ENCODE data around the gene ULK4.

ULK4 gene

DNA sequence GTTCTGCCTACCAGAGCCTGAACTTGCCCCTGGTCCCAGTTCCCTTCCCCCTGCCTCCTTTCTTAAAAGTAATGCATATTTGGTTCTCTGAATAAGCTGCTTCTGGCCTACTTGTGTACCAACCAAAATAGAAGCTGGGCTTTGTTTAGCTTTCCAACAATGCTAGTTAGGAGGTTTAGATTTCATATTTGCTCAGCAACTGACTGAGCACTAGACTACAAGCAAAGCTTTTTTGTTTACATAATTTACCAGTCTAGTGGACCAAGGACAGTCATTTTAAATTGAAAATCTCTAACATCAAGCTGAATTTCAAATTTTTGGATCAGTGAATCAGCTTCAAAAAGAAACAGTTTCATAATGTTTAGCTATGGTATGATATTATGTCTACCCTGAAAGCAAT lies 331.2 kb downstream of the ULK4 start:
- DNase-seq = no peak

DNA sequence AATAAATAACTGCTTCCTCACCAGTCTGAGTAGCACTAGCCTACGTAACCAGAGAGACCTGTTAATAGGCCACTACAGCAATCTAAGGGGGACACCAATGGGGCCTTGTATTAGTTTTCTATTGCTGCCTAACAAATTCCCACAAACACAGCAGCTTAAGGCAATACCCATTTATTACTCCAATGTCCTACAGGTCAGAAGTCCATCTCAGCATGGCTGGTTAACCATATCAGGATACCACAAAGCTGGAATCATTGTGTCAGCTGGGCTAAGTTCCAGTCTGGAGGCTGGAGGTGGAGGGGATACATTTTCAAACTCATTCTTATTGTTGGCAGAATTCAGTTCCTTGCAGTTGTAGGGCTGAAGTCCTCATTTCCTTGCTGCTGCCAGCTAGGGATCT lies 331.9 kb downstream of the ULK4 start:
- no peak for DNase-seq

DNA sequence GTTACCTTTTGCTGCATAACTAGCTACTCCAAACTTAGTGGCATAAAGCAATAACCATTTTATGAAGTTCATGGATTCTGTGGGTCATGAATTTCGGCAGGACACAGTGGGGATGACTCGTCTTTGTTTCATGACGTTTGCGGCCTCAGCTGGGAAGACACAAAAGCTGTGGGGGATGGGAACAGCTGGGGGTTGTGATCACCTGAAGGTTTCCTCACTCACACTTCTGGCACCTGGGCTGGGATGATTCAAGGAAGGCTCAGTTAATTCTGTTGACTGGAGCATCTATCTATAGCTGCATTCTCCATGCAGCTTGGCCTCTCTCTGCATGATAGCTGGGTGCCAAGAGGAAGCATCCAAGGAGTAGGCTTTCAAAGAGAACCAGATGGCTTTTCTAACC lies 332.8 kb downstream of the ULK4 start:
- DNase-seq = no peak

DNA sequence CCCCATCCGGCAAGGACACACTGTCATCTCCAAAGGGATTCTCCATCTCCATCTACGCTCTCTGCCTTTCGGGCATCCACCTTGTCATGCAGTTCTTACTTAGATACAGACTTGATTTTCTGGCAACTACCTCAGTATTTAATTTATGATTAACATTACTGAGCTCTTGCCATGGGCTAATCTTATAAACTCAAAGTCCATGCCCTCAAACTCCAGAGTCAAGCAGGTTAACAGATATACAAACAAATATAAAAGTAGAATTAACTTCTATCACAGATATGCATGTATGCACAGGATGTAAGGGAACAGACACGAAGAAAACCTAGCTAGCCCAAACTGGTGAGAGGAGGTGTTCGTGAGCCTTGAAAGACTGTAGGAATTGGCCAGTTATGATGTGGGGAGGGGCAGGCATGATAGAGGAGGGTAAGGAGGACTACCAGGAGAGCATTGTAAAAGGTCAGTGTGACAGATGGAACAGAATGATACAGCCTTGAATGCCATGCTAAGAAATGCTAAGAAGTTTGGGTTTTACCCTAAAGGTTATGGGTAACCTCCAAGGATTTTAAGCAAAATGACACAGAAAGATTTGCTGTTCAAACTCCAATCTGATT lies 334.3 kb downstream of the ULK4 start:
- no peak for DNase-seq

DNA sequence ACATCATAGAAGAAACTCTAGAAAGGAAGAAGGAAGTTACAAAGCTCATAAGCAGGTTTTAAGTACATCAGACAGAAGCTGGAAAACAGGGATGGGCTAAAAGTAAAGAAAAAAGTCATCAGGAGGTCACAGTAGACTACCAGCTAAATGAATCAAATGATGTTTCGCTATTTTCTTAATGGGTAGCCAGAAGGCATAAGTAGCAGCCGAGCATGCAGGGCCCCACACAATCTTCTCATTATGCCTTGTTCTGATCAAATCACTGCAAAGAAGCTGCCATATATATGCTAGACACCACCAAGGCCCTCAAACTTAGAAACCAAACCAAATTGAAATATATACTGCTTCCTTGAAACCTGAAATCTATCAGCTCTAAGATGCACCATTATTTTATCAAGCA lies 349.1 kb downstream of the ULK4 start:
- no peak for DNase-seq

DNA sequence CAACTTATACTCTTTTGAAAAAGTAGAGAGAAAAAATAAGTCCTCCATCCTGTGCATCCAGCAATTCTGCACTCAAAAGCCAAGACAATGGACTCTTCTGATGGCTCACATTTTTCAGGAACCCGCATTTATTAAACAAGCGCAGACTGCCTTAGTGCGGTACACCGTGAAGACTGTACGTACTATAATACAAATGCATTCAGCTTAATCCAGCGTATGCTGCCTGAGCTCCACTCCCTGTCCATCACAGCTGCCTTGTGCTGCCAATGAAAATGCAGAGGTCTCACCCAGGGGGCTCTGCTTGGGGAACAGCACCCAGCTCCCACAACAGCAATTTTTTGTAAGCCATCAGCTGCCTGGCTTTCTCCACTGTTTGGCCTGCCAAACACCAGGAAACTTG lies 350.9 kb downstream of the ULK4 start:
- no peak for DNase-seq

DNA sequence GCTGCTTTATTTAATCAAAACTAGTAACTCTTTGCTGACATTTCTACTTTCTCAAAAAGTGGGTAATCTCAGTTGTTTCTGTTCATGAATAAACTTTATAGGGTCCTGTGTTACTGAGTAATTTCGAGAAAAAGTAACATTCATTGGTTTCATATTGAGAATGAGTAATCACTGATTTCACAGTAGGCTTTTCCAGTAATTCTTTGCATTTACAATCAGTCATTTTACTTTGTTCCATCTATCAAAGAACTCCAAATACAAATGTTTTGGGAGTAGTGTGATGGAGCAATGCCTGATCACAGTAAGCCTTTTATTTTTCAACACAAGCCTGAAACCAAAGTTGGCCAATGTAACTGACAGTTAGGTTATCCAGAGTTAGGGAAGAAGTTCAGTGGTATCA lies 353.6 kb downstream of the ULK4 start:
- no peak for DNase-seq

DNA sequence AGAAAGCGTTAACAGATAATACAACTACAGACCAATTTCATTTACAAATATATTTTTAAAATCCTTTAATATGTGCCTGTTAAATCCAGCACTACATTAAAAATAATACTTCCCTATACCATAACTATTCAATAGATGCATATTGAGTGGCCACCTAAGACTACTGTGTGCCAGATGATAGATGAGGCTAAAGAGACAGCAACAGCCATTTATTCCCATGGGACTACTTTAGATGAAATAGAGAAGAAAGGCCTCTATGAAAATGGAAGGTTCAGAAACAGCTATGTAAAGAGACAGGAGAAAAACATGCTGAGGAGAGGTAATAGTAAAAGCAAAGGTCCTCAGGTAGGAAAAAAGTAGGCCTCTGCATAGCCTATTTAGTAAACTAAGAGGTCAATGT lies 358.1 kb downstream of the ULK4 start:
- DNase-seq = no peak

DNA sequence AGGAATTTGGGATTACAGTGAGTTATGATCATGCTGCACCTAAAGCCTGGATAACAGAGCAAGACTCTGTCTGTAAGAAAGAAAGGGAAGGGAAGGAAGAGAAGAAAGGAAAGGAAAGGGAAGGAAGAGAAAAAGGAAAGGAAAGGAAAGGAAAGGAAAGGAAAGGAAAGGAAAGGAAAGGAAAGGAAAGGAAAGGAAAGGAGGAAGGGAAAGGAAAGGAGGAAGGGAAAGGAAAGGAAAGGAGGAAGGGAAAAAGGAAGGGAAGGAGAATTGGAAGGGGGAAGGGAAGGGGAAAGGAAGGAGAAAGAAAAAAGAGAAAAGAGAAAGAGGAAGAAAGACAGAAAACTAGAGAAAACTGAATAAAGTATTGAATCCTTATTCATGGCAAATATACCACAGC lies 359.8 kb downstream of the ULK4 start:
- DNase-seq = no peak

DNA sequence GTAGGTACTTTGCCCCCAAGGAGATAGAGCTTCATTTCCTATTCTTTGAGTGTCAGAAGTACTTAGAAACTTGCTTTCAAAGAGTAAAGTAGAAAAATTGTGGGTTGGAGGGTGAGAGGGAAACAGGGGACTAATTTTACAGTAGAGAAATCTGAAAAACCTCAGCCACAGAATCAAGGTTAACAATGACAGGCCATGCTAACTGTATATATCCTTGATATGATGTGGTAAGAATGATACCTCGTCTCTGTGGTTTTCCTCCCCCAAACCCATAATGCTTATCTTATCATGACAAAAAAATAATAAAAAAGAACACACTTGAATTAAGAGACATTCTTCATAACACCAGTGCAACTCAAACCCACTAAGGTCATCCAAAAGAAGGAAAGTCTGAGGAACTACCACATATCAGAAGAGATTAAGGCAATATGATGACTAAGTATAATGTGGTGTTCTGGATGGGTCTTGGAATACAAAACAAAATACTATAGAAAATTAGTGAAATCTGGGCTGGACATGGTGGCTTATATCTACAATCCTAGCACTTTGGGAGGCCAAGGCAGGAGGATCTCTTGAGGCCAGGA lies 360.4 kb downstream of the ULK4 start:
- DNase-seq = no peak

DNA sequence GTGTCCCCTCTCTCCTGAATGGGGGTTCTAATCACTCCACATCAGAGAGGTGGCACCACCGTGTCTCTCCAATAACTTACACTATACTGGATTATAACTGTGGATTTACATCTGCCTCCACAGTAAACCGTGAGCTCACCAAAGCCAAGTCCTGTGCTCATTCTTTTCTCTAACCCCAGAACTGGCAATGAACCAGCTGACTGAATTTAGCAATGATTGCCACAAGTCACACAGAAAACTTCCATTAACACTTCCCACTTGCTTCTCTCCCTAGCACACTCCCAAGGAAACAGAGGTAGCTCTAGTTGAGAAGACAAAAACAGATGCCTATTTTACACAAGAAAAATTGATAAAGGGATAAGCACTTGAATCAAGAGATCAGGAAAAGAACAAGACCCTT lies 361.3 kb downstream of the ULK4 start:
- DNase-seq = no peak

DNA sequence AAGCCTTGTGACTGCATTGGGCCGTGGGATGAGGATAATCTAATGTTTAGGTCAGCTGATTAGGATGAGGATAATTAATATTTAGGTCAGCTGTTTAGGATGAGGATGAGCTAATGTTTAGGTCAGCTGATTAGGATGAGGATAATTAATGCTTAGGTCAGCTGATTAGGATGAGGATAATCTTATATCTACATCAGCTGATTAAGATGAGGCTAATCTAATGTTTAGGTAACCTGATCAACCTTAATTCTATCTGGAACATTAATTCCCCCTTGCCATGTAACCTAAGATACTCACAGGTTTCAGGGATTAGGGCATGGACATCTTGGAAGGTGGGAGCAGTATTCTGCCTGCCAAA lies 362.8 kb downstream of the ULK4 start:
- DNase-seq = no peak

DNA sequence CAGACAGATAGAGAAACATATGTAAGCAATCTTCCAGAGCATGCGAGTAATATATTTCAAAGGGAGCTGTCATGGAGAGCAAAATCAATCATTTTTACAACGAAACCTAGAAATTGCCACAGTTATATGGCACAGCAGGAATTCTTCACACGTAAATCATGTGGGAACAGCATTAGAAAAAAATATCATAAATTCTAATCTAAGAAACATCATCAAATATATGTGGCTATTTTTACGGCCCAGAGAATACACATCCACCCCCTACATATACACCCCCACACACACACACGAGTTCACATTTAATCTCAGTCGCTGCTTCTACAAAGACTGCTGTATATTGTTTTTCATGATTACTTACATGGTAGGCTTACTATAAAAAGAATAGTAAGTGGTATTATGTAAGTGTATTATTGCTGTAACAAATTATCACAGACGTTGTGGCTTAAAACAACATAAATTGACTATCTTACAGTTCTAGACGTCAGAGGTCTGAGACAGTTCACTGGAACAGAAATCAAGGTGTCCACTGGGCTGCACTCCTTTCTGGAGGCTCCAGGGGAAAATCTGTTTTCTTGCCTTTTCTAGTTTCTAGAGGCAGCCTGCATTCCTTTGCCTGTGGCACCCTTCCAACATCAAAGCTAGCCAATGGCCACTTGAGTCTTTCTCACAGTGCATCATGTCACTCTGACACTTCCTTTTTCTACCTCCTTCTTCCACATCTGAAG lies 363.3 kb downstream of the ULK4 start:
- DNase-seq = peak; percentile 10

DNA sequence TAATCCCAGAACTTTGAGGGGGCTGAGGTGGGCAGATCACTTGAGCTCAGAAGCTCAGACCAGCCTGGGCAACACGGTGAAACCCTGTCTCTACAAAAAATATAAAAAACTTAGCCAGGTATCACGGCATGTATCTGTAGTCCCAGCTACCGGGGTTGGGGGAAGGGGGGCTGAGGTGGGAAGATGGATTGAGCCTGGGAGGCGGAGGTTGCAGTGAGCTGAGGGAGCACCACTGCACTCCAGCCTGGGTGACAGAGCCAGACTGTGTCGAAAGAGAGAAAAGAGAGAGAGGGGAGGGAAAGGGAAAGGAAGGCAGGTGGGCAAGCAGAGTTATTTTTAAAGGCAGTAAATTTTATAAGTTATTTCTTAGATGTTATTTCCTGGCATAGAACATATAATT lies 368.1 kb downstream of the ULK4 start:
- no peak for DNase-seq

DNA sequence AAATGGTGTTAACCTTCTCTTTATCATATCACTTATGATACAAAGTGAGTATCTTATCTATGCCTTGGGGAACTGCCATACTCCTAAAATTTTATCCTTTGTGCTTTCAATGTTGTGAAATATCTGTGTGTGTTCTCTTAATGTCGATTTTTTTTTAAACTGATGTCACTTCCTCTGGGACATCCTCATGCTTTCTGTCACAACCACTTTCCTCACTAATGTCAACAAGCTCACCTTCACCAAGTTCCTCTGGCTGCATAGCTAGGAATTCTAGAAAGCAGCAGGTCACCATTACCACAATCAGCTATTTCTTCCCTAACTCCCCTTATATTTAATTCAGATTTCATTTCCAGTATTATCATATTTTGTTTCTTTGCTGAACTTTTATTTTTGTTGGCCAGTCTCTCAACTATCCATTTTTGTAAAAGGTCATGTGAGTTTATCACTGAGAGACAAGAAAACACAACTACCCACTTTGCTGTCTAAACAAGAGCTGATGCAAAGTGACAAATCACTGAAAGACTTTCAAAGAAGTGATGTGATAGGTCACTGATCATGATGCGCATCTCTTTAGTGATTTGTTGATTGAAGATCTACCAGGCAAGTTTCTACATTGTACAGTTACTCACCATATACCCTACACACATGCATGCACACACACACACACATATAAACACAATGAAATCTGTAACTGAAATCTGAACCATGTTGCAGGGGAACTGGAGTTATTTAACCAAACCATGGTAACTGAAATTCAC lies 369.0 kb downstream of the ULK4 start:
- no peak for DNase-seq

DNA sequence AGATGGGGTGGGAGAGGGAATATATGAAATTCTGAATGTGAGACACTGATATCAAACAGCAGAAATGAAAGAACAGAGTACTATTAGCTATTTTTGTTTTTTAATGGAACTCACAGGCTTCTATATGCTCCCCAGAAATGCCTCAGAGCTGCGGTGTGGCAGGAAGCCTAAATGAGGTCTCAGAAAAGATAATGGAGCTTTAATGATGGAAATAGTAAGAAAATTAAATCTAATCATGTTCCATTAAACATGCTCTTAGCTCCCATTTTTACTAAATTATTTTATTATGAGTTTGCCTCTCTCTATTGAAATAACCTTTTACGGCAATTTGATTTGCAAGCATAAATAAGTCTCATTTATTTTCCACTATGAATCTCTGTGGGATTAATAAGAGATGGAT lies 378.9 kb downstream of the ULK4 start:
- DNase-seq = no peak

DNA sequence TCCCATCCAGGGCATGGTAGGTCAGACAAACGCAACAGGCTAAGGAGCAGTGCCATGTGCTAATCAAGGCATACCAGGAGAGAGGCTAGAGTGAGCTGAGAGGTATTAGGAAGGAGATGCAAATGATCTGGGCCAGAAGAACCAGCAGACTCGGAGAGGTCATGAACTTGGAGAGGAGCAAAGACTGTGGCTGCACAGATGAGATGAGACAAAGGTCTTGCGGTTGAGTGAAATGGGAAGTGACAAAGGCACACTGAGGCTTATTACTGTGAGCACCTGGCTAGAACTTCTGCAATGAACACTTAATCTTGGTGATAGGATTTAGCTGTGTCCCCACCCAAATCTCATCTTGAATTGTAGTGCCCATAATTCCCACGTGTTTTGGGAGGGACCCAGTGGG lies 380.2 kb downstream of the ULK4 start:
- no peak for DNase-seq

DNA sequence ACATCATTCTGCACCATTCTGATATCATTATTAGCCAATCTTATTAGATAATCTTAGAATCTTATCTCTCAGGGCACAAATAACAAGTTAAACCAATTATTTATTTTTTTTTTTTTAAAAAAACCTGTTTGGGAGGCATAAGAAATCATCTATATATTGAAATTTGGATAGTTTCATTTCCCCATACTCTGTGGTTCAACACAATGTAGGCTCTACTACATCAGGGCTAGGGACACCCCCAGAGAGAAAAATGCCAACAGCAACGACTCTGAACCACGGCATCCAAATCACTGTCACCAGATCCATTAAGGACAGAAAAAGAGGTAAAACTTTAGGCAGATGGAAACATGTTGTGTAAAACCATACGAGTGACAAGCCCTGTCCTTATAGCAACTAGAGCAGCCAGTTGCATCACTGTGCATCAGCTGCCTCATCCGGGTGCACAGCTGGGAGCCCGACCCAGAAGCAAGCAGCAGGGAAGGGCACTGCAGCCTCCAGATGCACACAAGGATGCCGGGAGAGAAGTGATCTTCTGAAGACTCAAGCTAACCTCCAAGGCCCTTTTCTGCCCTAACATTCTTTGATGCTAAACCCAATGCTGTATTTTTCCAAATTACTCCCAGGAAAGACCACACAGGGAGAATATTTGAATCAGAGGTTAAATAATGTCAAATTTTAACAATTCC lies 381.5 kb downstream of the ULK4 start:
- no peak for DNase-seq

DNA sequence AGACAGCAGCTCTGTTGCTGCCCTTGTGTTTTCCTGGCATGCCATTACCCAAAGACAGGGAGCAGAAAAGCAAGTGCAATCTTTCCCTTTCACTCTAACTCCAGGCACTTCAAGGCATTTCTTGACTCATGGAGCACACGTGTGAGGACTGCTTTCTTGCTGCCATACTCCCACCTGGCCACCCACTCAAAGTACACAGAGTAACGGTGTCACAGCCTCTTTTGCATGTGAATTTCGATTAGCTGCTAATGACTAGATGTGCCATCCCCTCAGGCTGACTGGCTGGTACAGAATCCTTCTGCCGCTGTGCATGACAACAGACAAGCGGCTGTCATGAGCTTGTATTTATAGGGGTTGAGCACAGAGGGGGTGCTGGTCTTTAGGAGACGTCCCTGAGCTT lies 382.0 kb downstream of the ULK4 start:
- no peak for DNase-seq

DNA sequence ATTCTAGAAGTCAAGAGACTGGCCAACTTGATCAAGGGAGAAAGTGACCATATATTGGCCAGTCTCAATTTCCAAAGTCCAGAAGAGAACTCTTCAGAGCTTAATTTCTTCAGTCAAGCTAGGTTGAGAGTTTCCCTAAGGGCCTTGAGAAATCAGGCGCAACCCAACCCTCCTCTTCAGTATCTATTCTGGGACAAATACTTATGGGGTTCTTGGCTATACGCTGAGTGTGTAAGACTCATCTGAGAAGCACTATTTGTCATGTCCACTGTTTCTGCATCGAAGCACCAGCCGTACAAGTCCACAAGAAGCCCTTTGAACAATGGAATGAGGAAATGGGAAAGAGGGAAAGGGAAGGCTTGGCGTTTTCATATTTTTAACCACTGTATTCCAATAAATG lies 383.1 kb downstream of the ULK4 start:
- DNase-seq = no peak

DNA sequence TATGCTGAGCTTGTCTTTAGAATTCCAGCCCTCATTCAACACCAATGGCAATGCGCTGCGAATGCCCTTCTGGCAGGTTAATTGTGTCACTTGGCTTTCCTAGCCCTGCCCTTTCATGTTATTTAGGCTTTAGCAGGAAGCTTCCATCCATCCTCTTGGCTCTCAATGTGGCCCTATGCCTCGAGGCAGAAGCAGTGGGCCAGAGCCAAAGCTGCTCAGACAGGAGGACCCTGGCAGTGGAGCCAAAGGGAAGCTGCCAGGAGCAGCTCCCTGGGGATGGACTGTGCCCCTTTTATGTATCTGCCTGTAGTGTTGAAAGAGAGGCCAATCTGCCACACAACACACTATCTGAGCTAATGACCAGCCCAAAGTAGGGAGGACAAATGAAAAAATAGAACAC lies 386.2 kb downstream of the ULK4 start:
- DNase-seq = no peak

DNA sequence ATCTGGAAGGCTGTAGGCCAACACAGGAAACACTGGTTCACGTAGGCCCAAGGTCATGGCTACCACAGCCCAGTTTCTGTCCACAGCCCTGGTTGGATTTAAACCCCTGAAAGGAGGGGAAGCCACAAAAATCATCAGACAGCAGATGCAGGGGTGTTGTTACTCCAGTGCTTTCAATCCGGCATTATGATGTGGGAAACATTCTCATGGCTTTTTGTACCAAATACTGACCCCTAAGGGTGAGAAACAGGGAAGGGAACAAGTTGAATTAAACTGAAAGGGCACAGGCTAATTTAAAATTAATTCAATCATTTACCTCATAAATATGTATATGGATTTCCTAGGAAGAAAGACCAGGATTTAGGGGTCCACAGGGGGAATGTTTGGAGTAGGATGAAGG lies 387.0 kb downstream of the ULK4 start:
- DNase-seq = no peak

DNA sequence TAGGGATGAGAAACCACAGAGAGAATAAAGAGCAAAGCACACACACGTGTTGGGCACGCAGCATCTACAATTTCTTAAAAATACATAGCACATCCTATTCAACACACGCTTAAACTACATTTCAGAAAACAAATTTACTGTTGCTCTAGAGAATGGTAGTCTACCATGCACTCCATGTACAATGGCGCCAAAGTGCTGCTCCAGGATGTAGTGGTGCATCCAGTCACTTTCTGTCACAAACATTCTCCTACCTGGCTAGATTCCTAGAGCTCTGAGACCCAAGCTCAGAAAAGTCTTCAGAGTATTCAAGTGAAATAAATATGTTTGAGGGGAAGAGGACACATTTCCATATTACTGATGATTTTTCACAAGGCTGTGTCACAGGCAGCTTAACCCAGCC lies 388.3 kb downstream of the ULK4 start:
- no peak for DNase-seq
